ENCODE results near the gene HDAC9.

GRCh38 chr7:18965657-18966056, 470.1 kb downstream of the HDAC9 start:
- TF ChIP-seq CTCF (IDR thresholded peaks at IDR 0.05) (no peak), POLR2A (IDR thresholded peaks at IDR 0.05) (no peak)
